Neural progenitor cell (in vitro differentiated cells): ENCODE measurements around the gene PEX14.

Source experiments
- EZH2 ChIP-seq: fragments of 200-600 bp; sonication (generic); IDR thresholded peaks from 2 replicates; pipeline ENCODE4 v1.6.1; 2017; ENCODE audit warnings: antibody characterized with exemption, mild to moderate bottlenecking, moderate library complexity
- EZH2phosphoT487 ChIP-seq: fragments of 200-600 bp; sonication (generic); IDR thresholded peaks from 2 replicates; pipeline ENCODE4 v1.6.1; 2017; ENCODE audit warnings: antibody characterized with exemption
- TF ChIP-seq, protein P1 (sequence below): fragments of 200-600 bp; sonication (generic); IDR thresholded peaks from 2 replicates; pipeline ENCODE4 v1.5.1; 2017; ENCODE audit warnings: antibody characterized with exemption, mild to moderate bottlenecking

DNA sequence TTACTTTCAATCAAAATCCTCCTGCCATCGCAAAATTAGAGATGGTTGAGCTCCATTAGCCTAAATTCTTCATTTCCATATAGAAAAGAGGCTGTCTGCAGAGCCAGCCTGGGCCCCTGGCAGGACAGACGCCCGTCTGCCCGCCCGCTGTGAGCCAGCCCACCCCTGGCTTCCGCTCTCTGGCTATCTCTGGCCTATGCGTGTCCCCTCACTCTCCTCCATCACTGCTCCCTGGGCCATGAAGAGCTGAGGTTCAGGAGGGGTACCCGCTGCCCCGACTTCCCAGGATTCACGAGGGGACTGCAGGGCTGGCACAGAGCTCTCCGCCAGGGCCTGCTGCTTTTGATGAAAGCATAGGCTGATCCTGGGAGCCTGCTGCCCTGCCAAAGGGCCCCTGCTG, 204.1 kb downstream of the PEX14 start:
- TF ChIP-seq, protein P1, sequence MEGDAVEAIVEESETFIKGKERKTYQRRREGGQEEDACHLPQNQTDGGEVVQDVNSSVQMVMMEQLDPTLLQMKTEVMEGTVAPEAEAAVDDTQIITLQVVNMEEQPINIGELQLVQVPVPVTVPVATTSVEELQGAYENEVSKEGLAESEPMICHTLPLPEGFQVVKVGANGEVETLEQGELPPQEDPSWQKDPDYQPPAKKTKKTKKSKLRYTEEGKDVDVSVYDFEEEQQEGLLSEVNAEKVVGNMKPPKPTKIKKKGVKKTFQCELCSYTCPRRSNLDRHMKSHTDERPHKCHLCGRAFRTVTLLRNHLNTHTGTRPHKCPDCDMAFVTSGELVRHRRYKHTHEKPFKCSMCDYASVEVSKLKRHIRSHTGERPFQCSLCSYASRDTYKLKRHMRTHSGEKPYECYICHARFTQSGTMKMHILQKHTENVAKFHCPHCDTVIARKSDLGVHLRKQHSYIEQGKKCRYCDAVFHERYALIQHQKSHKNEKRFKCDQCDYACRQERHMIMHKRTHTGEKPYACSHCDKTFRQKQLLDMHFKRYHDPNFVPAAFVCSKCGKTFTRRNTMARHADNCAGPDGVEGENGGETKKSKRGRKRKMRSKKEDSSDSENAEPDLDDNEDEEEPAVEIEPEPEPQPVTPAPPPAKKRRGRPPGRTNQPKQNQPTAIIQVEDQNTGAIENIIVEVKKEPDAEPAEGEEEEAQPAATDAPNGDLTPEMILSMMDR: no peak
- no peak for TF ChIP-seq EZH2phosphoT487
- TF ChIP-seq EZH2: no peak
